IMR-90 (cell line): ENCODE measurements around the gene SPOUT1. TPM values are rescaled to one million over a fixed set of nuclear protein-coding genes. Genes with fewer than 3 reads are reported as not detected.

Source experiments
- ATAC-seq: fragments of 200-7000 bp; cut with Tn5 transposase; 2 replicates; pipeline ENCODE4 v1.9.1; 2020; ENCODE audit warnings: low read depth, mild to moderate bottlenecking, moderate library complexity
- BruUV-seq: library from RNA; stranded (reverse); fragments of 400-500 nt; replicated peaks from 2 replicates; lab custom pipeline; 2021; lab: Mats Ljungman, UMichigan
- CTCF ChIA-PET: fragments of 300-600 bp; formaldehyde crosslinking; extraction: SDS; loops from one replicate; lab custom pipeline; 2021; ENCODE audit warnings: antibody characterized with exemption; lab: Yijun Ruan, JAX
- POLR2A ChIA-PET: fragments of 300-600 bp; sonication (Branson Sonifier 250); formaldehyde crosslinking; loops from one replicate; lab custom pipeline; 2022; ENCODE audit warnings: antibody characterized with exemption; ENCODE audit not compliant: unreplicated experiment; lab: Charles Lee
- DNase-seq: peaks from one replicate; pipeline ENCODE4 v3.0.0; 2013
- H2AFZ ChIP-seq: replicated peaks from 2 replicates; pipeline ENCODE3; 2013; ENCODE audit warnings: low read length, mild to moderate bottlenecking; ENCODE audit not compliant: poor library complexity
- H2AK5ac ChIP-seq: 2 replicates; pipeline ENCODE4 v1.6.1; 2013; ENCODE audit warnings: low read depth, low read length, inconsistent platforms
- H2AK9ac ChIP-seq: replicated peaks from 2 replicates; pipeline ENCODE3; 2013; ENCODE audit warnings: mild to moderate bottlenecking, low read depth, low read length, moderate library complexity; ENCODE audit not compliant: poor library complexity
- H2BK120ac ChIP-seq: 2 replicates; pipeline ENCODE4 v1.6.1; 2013; ENCODE audit warnings: low read depth, low read length, inconsistent platforms
- H2BK15ac ChIP-seq: 3 replicates; pipeline ENCODE4 v1.6.1; 2013; ENCODE audit warnings: low read depth, low read length, inconsistent platforms
- H2BK20ac ChIP-seq: 2 replicates; pipeline ENCODE4 v1.6.1; 2013; ENCODE audit warnings: low read depth, mild to moderate bottlenecking, inconsistent platforms, low read length, moderate library complexity
- H2BK5ac ChIP-seq: 2 replicates; pipeline ENCODE4 v1.6.1; 2013; ENCODE audit warnings: mild to moderate bottlenecking, low read depth, low read length, inconsistent platforms; ENCODE audit not compliant: poor library complexity, severe bottlenecking
- H3K14ac ChIP-seq: replicated peaks from 2 replicates; pipeline ENCODE4 v1.6.1; 2013; ENCODE audit warnings: low read depth, low read length, inconsistent platforms
- H3K18ac ChIP-seq: 2 replicates; pipeline ENCODE4 v1.6.1; 2013; ENCODE audit warnings: low read depth, low read length, control low read depth
- H3K23ac ChIP-seq: 2 replicates; pipeline ENCODE4 v1.6.1; 2013; ENCODE audit warnings: low read depth, low read length, inconsistent platforms
- H3K27ac ChIP-seq: 2 replicates; pipeline ENCODE4 v1.5.1; 2013; ENCODE audit warnings: mild to moderate bottlenecking, control low read depth, low read length; ENCODE audit not compliant: insufficient read depth
- H3K27me3 ChIP-seq: 2 replicates; pipeline ENCODE4 v1.6.1; 2013; ENCODE audit warnings: low read length; ENCODE audit not compliant: control insufficient read depth, insufficient read depth
- H3K36me3 ChIP-seq: 2 replicates; pipeline ENCODE4 v1.6.1; 2013; ENCODE audit warnings: low read length, mixed read lengths; ENCODE audit not compliant: control insufficient read depth, insufficient read depth
- H3K4ac ChIP-seq: 2 replicates; pipeline ENCODE4 v1.6.1; 2013; ENCODE audit warnings: low read depth, low read length, inconsistent platforms
- H3K4me1 ChIP-seq: 2 replicates; pipeline ENCODE4 v1.6.1; 2013; ENCODE audit warnings: low read length, mixed read lengths; ENCODE audit not compliant: control insufficient read depth, insufficient read depth
- H3K4me2 ChIP-seq: 2 replicates; pipeline ENCODE4 v1.6.1; 2013; ENCODE audit warnings: low read depth, mild to moderate bottlenecking, control low read depth, low read length, moderate library complexity
- H3K4me3 ChIP-seq: 2 replicates; pipeline ENCODE4 v1.5.1; 2013; ENCODE audit warnings: low read depth, mild to moderate bottlenecking, control low read depth, low read length, moderate library complexity; ENCODE audit not compliant: insufficient read depth
- H3K56ac ChIP-seq: 2 replicates; pipeline ENCODE4 v1.6.1; 2013; ENCODE audit warnings: low read length, inconsistent platforms; ENCODE audit not compliant: insufficient read depth; ENCODE audit errors: extremely low read depth
- H3K79me1 ChIP-seq, 2 experiments: 2 replicates each; pipeline ENCODE4 v1.6.1; 2013; ENCODE audit warnings: low read length in 2 of 2, inconsistent platforms in 1 of 2, low read depth in 1 of 2
- H3K9ac ChIP-seq: 2 replicates; pipeline ENCODE4 v1.6.1; 2013; ENCODE audit warnings: low read depth, low read length, control low read depth
- H3K9me1 ChIP-seq: 2 replicates; pipeline ENCODE4 v1.6.1; 2013; ENCODE audit warnings: low read length, inconsistent platforms; ENCODE audit not compliant: insufficient read depth
- H3K9me3 ChIP-seq: 2 replicates; pipeline ENCODE4 v1.6.1; 2013; ENCODE audit warnings: low read length; ENCODE audit not compliant: control insufficient read depth, insufficient read depth
- H4K20me1 ChIP-seq: 2 replicates; pipeline ENCODE4 v1.6.1; 2013; ENCODE audit warnings: low read length, inconsistent platforms; ENCODE audit not compliant: insufficient read depth
- H4K5ac ChIP-seq: 2 replicates; pipeline ENCODE4 v1.6.1; 2013; ENCODE audit warnings: mild to moderate bottlenecking, low read depth, low read length, control low read depth
- H4K8ac ChIP-seq, 2 experiments: 2 replicates each; pipeline ENCODE4 v1.6.1; 2013; ENCODE audit warnings: low read depth in 2 of 2, low read length in 2 of 2, control low read depth in 1 of 2, inconsistent platforms in 1 of 2
- H4K91ac ChIP-seq: 2 replicates; pipeline ENCODE4 v1.6.1; 2013; ENCODE audit warnings: low read depth, low read length, inconsistent platforms; ENCODE audit not compliant: insufficient read depth
- NFE2L2 ChIP-seq: fragments of 150-350 bp; IDR thresholded peaks from 2 replicates; pipeline ENCODE4 v1.6.1; 2016; ENCODE audit warnings: low read depth, mild to moderate bottlenecking, low read length
- RCOR1 ChIP-seq: IDR thresholded peaks from 2 replicates; pipeline ENCODE4 v1.6.1; 2012; ENCODE audit warnings: mild to moderate bottlenecking, low read length, improper control_type of control experiment; ENCODE audit not compliant: insufficient replicate concordance
- RFX5 ChIP-seq: IDR thresholded peaks from 2 replicates; pipeline ENCODE4 v1.8.0; 2012; ENCODE audit warnings: low read depth, mild to moderate bottlenecking, low read length, moderate library complexity
- WGBS, 2 experiments: methylation state at CpG; one replicate each; pipeline versions ENCODE4 v1.1.5 to v1.1.7; 2013; ENCODE audit warnings: missing lambda C conversion rate in 2 of 2; ENCODE audit not compliant: insufficient read length in 1 of 2; ENCODE audit errors: extremely low coverage in 2 of 2; 5-methylcytosine and 5-hydroxymethylcytosine counted together
- dilution Hi-C: fragments of 300-500 bp; cut with HindIII; formaldehyde crosslinking; loops from one replicate; pipeline ENCODE4 v1.14.3; 2018; ENCODE audit warnings: low sequenced_read_pairs; ENCODE audit not compliant: unreplicated experiment
- in situ Hi-C: fragments of 300-500 bp; cut with MboI; formaldehyde crosslinking; loops from 3 replicates; pipeline ENCODE4 v1.14.3; 2019; ENCODE audit warnings: low sequenced_read_pairs, inconsistent platforms, mixed read lengths
- intact Hi-C: fragments of 100-400 bp; cut with micrococcal nuclease; formaldehyde crosslinking; loops from 2 replicates; pipeline ENCODE4 v1.10.0; 2022
- polyA plus RNA-seq, 3 experiments: library from polyadenylated mRNA; depleted of rRNA; stranded (reverse); fragments of >200 nt; gene quantifications; 2 replicates each; pipeline ENCODE4 v1.2.3, GENCODE V29; 2012; ENCODE audit warnings: low replicate concordance in 1 of 3
- total RNA-seq: library from RNA; depleted of rRNA; stranded (reverse); fragments of >200 nt; gene quantifications from 2 replicates; pipeline ENCODE4 v1.2.3, GENCODE V29; 2012
- TF ChIP-seq, protein P1 (sequence below): fragments of 150-350 bp; IDR thresholded peaks from 2 replicates; pipeline ENCODE4 v1.6.1; 2017; ENCODE audit warnings: mild to moderate bottlenecking, antibody characterized with exemption, low read length, low read depth

Gene SPOUT1
- total and polyA plus RNA-seq, 2 of the 4 experiments (the other 2 are of a cell fraction) = 17.9 to 27.8 TPM

DNA sequence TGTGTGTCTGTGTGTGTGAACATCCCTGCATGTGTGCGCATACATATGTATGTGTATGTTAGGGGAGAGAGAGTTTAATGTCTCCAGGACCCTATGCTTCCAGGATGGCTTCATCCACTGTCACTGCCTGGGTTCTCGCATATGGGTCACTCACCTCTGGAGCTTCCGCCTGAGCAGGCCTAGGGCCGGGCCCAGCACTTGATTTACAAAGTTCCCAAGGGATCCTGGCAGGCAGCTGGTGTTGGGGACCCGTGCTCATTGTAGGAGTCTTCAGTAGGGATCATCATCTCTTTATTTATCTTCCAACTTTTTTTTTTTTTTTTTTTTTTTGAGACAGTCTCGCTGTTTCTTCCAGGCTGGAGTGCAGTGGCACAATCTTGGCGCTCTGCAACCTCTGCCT is 29.5 kb downstream of the SPOUT1 start:
- Histone ChIP-seq H4K8ac (no peak overlapping the region), H4K91ac (no peak overlapping the region), H3K23ac (no peak overlapping the region), H3K27ac (no peak overlapping the region), H3K36me3 (peaks cover 49% of the 10 kb centered on the region), H3K9me1 (no peaks in the 10 kb centered on the region), H2AK5ac (no peak overlapping the region), H3K4me1 (no peaks in the 10 kb centered on the region), H2BK20ac (no peak overlapping the region), H2BK120ac (no peak overlapping the region), H3K79me1 (0 out of 4 replicates have a peak, but pooled peaks cover 0 to 3% of the 10 kb centered on the region in 2 experiments), H3K9ac (no peak overlapping the region), H4K20me1 (no peaks in the 10 kb centered on the region), H3K4me3 (no peak overlapping the region), H2AFZ (no peak overlapping the region), H3K4ac (no peak overlapping the region), H3K56ac (no peak overlapping the region), H2BK5ac (no peak overlapping the region), H2AK9ac (no peak overlapping the region), H3K27me3 (no peaks in the 10 kb centered on the region), H3K18ac (no peak overlapping the region), H3K14ac (no peak overlapping the region), H3K4me2 (no peak overlapping the region), H3K9me3 (no peaks in the 10 kb centered on the region), H2BK15ac (no peak overlapping the region), H4K5ac (no peak overlapping the region)
- no peak for TF ChIP-seq RFX5
- TF ChIP-seq RCOR1 = no peak
- TF ChIP-seq, protein P1, sequence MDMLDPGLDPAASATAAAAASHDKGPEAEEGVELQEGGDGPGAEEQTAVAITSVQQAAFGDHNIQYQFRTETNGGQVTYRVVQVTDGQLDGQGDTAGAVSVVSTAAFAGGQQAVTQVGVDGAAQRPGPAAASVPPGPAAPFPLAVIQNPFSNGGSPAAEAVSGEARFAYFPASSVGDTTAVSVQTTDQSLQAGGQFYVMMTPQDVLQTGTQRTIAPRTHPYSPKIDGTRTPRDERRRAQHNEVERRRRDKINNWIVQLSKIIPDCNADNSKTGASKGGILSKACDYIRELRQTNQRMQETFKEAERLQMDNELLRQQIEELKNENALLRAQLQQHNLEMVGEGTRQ = no peak
- no peak for TF ChIP-seq NFE2L2
- dilution Hi-C loops (no loop called here), intact Hi-C loops (no loop called here), in situ Hi-C loops (no loop called here)
- no TSS peak for BruUV-seq
- no CpG with 5 or more reads among the region's 7 CpGs for WGBS, 2 experiments
- ChIA-PET POLR2A (no interaction called here), CTCF (no interaction called here)
- no peak for DNase-seq
- no peak for ATAC-seq
